Measurements from ENCODE around the gene KANK2.

KANK2 gene

DNA sequence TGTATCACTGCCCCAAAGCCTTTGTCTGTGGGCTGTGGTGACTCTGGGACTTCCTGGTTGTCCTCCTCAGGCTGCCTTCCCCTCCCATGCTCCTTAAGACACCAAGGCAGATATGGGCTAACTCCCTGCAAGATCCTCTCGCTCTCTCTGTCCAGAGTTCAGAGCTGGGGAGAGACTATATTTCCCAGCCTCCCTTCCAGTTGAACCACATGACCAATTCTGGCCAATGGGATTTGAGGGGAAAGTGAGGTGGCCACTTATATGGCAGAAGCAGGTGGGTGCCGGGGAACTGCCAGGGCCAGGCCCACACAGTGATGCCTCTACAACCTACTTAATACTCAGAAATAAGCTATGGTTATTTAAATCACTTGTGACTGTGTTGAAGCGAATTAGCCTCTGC is 25.9 kb upstream of the KANK2 start:
- TF ChIP-seq CTCF (IDR thresholded peaks at IDR 0.05) = no peak

DNA sequence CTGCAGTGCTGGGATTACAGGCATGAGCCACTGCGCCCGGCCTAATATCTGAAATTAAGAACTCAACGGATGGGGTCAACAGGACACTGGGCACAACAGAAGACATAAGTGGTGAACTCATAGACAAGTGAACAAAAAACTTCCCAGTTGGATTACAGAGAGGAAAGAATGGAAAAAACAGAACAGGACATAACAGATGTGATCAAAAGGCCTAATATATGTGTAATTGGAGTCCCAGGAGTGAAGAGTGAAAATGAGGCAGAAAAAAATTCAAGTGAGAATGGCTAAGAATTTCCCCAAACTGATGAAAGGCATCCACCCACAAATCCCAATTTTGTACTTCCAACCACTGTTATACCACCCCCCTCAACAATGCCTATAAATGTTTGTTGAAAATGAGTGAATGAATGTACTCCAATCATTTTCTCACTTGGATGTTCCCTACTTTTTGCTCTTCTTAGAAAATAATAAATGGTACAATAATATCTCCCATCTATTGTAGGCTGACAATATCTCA is 23.8 kb upstream of the KANK2 start:
- TF ChIP-seq CTCF (IDR thresholded peaks at IDR 0.05) = no peak

GRCh38 chr19:11214387-11214786 is 17.0 kb upstream of the KANK2 start:
- TF ChIP-seq CTCF (IDR thresholded peaks at IDR 0.05) = no peak

GRCh38 chr19:11210656-11210928 is 13.2 kb upstream of the KANK2 start:
- no peak for TF ChIP-seq CTCF (IDR thresholded peaks at IDR 0.05)

DNA sequence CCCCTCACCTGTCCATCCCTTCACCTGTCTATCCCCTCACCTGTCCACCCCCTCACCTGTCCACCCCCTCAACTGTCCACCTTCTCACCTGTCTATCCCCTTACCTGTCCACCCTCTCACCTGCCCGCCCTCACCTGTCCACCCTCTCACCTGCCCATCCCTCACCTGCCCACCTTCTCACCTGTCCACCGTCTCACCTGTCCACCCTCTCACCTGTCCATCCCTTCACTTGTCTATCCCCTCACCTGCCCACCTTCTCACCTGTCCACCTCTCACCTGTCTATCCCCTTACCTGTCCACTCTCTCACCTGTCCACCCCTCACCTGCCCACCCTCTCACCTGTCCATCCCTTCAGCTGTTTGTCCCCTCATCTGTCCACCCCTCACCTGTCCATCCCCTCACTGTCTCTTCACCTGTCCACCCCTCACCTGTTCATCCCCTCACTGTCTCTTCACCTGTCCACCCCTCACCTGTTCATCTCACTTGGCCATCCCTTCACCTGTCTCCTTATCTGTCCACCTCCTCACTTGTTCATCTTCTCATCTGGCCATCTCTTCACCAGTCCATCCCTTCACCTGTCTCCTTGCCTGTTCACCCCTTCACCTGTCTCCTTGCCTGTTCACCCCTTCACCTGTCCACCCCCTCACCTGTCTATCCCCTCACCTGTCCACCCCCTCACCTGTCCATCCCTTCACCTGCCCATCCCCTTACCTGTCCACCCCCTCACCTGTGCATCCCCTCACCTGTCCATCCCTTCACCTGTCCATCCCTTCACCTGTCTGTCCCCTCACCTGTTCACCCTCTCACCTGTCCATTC is 12.7 kb upstream of the KANK2 start:
- no peak for TF ChIP-seq CTCF (IDR thresholded peaks at IDR 0.05)

DNA sequence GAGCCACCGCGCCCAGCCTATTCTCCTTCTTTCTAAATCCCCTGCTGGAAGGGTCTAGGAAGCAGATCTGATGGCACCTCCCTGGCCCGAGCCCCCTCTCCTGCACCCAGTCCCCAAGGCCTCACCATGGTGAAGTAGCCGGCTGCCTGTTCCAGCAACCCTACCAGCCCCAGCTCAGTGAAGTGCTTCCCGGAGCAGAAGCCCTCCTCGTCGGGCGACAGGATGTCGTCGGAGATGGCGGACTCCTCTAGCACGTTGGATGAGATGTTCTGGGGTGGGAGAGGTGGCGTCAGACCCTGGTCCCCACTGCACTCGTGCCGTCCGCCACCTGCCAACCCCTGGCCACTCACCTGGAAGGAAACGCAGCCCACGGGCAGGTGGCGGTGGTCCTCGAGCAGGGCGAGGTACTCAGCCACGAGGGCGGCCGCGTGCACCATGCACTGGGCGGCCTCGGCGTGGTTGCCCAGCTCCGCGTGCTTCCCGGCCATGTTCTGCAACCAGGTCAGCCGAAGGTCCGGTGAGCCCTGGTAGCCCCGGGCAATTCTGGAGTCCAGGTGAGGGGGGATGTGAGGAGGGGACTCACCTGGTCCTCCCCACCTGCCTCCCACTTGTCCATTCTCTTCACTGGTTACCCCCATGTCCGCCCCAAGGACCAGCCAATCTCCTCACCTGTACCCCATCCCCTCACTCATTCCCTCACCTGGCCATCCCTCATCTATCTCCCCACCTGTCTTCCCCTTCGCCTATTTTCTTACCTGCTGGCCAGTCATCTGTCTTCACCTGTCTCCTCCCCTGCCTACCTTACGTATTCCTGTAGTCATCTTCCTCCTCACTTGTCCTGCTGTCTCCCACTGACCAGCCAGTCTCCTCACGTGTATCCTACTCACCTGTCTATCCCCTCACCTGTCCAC is 11.5 kb upstream of the KANK2 start:
- no peak for TF ChIP-seq CTCF (IDR thresholded peaks at IDR 0.05)

DNA sequence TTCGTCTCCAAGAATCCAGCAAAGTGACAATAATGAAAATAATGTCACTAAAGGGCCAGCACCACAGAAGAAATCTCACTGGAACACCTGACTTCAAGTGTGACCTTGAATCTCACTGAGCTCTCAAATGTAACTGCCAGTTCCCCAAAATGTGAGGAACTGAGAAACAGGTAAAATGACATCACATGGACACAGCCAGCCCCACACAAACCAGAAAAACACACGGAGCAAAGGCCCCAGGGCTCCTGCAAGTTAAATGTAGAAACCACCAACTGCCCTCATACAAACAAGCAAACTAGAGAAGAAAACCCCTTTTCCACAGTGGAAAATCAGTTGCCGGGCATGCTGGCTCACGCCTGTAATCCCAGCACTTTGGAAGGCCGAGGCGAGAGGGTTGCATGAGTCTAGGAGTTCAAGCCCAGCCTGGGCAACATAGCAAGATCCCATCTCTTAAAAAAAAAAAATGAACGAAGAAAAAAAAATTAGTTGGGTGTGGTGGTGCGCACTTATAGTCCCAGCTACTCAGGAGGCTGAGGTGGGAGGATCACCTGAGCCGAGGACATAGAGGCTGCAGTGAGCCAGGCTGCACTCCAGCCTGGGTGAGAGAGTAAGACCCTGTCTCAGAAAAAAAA is 8.7 kb upstream of the KANK2 start:
- no peak for TF ChIP-seq CTCF (IDR thresholded peaks at IDR 0.05)

Data from LNCAP (cell line).